Esophagus muscularis mucosa (tissue), 4 donors: ENCODE measurements around the gene HABP2.

Experiments
- CTCF ChIP-seq, 3 experiments: fragments of 200-600 bp in 2 of 3; fragments of 450-650 bp in 1 of 3; sonication (generic) in 2 of 3; IDR thresholded peaks; one replicate each; pipeline ENCODE4 v1.5.1; 2017 to 2019; ENCODE audit warnings: antibody characterized with exemption in 3 of 3, mild to moderate bottlenecking in 2 of 3, moderate library complexity in 1 of 3
- EP300 ChIP-seq: sonication (generic); formaldehyde crosslinking; IDR thresholded peaks from one replicate; pipeline ENCODE4 v1.6.1; 2017; ENCODE audit warnings: antibody characterized with exemption
- POLR2A ChIP-seq: fragments of 450-650 bp; IDR thresholded peaks from one replicate; pipeline ENCODE4 v1.6.1; 2017; ENCODE audit warnings: antibody characterized with exemption, moderate library complexity, mild to moderate bottlenecking, low read depth

- TF ChIP-seq CTCF (IDR thresholded peaks at IDR 0.05) (no peak), POLR2A (no peak), EP300 (no peak)
These were observed 37.3 kb upstream of the HABP2 start for GRCh38 chr10:113515601-113516000.
